GM13977 (cell line): ENCODE measurements around the gene CLEC16A.

ENCODE experiments used
- DNase-seq: peaks from one replicate; pipeline ENCODE4 v3.0.0; 2012; ENCODE audit warnings: low spot score
- CTCF ChIP-seq: IDR thresholded peaks from 2 replicates; pipeline ENCODE4 v1.5.1; 2012; ENCODE audit warnings: mild to moderate bottlenecking, control low read depth; ENCODE audit not compliant: insufficient read depth; ENCODE audit errors: extremely low read depth, missing control alignments
- in situ Hi-C: fragments of 300-500 bp; cut with MboI; formaldehyde crosslinking; loops from one replicate; pipeline ENCODE4 v1.12.0; 2022; ENCODE audit warnings: low sequenced_read_pairs, low pct_unique_long_range_greater_than_20kb, mixed read lengths, inconsistent platforms; ENCODE audit not compliant: unreplicated experiment

Gene CLEC16A

GRCh38 chr16:11009027-11009755, 64.8 kb downstream of the CLEC16A start:
- in situ Hi-C loops = no loop called here
- no peak for TF ChIP-seq CTCF

GRCh38 chr16:11010575-11011221, 66.3 kb downstream of the CLEC16A start:
- in situ Hi-C loops = no loop called here
- no peak for DNase-seq
- TF ChIP-seq CTCF = no peak

More at GRCh38 chr16:11009027-11009755, 64.8 kb downstream of the CLEC16A start:
- no peak for DNase-seq

GRCh38 chr16:11011326-11011725, 67.0 kb downstream of the CLEC16A start:
- in situ Hi-C loops = no loop called here
- DNase-seq = no peak
- no peak for TF ChIP-seq CTCF

GRCh38 chr16:11012841-11013240, 68.5 kb downstream of the CLEC16A start:
- no peak for DNase-seq
- TF ChIP-seq CTCF = no peak
- in situ Hi-C loops = no loop called here

DNA sequence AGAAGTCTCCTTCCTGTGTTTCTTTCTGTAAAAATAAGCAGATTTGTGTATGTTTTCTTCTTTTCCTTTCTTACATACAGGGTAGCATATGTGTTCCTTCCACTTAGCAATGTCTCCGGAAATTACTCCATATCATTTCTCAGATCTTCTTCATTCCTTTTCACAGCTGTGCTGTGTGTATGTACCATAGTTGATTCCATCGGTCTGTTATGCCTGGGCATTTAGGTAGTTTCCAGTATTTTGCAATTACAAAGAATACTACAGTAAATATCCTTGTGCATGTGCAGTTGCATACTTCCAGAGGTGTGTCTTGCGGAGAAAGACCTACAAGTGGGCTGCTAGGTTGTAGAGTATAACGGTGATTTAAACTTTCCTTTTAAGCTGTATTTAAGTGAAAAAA, 69.8 kb downstream of the CLEC16A start:
- in situ Hi-C loops = no loop called here
- no peak for TF ChIP-seq CTCF
- DNase-seq = no peak

GRCh38 chr16:11015076-11015475, 70.7 kb downstream of the CLEC16A start:
- no peak for DNase-seq
- in situ Hi-C loops = no loop called here
- no peak for TF ChIP-seq CTCF

GRCh38 chr16:11015607-11016006, 71.2 kb downstream of the CLEC16A start:
- no peak for TF ChIP-seq CTCF
- no peak for DNase-seq
- in situ Hi-C loops = no loop called here
